A673 (cell line): ENCODE data around the gene SMIM38. TPM values are rescaled to one million over a fixed set of nuclear protein-coding genes. Genes with fewer than 3 reads are reported as not detected.

ENCODE experiments used
- BruUV-seq: library from RNA; stranded (reverse); fragments of 400-500 nt; replicated peaks from 2 replicates; lab custom pipeline; 2021; lab: Mats Ljungman, UMichigan
- CTCF ChIA-PET: fragments of 300-600 bp; sonication (Branson Sonifier 250); formaldehyde crosslinking; loops from one replicate; lab custom pipeline; 2022; ENCODE audit warnings: antibody characterized with exemption; lab: Charles Lee
- POLR2A ChIA-PET: fragments of 300-600 bp; sonication (Branson Sonifier 250); formaldehyde crosslinking; loops from one replicate; lab custom pipeline; 2022; ENCODE audit warnings: antibody characterized with exemption; ENCODE audit not compliant: low non-redundant PET; lab: Charles Lee
- DNase-seq: peaks from one replicate; pipeline ENCODE4 v3.0.0-alpha.2; 2015; ENCODE audit warnings: low spot score
- H3K27ac ChIP-seq: fragments of 200-600 bp; sonication (generic); 2 replicates; pipeline ENCODE4 v1.5.1; 2016; ENCODE audit warnings: mixed run types, low read depth, mild to moderate bottlenecking, mixed read lengths, antibody characterized with exemption, low read length; ENCODE audit not compliant: poor library complexity, severe bottlenecking
- H3K27me3 ChIP-seq: fragments of 200-600 bp; sonication (generic); replicated peaks from 2 replicates; pipeline ENCODE4 v1.6.1; 2017; ENCODE audit warnings: mixed run types, low read depth, mild to moderate bottlenecking, mixed read lengths, antibody characterized with exemption, low read length; ENCODE audit not compliant: insufficient read depth, poor library complexity
- H3K36me3 ChIP-seq: fragments of 200-600 bp; sonication (generic); 2 replicates; pipeline ENCODE4 v1.6.1; 2016; ENCODE audit warnings: mixed run types, mild to moderate bottlenecking, mixed read lengths, antibody characterized with exemption, low read length; ENCODE audit not compliant: insufficient read depth, poor library complexity, severe bottlenecking
- H3K4me1 ChIP-seq: fragments of 200-600 bp; sonication (generic); 2 replicates; pipeline ENCODE4 v1.6.1; 2017; ENCODE audit warnings: mixed run types, mild to moderate bottlenecking, mixed read lengths, antibody characterized with exemption, low read length; ENCODE audit not compliant: insufficient read depth, poor library complexity, severe bottlenecking
- H3K4me3 ChIP-seq: fragments of 200-600 bp; sonication (generic); 2 replicates; pipeline ENCODE4 v1.5.1; 2016; ENCODE audit warnings: low read depth, mixed run types, mild to moderate bottlenecking, mixed read lengths, low read length; ENCODE audit not compliant: poor library complexity, severe bottlenecking
- H3K9me3 ChIP-seq: fragments of 200-600 bp; sonication (generic); 2 replicates; pipeline ENCODE4 v1.6.1; 2016; ENCODE audit warnings: mixed run types, low read depth, mild to moderate bottlenecking, mixed read lengths, antibody characterized with exemption, low read length; ENCODE audit not compliant: poor library complexity, severe bottlenecking
- CTCF ChIP-seq: fragments of 300-800, 200-600 bp; sonication (generic); conservative IDR thresholded peaks from 2 replicates; pipeline ENCODE4 v1.5.1; 2017; ENCODE audit warnings: low read depth, mild to moderate bottlenecking, antibody characterized with exemption, low read length, moderate library complexity, mixed read lengths
- EZH2 ChIP-seq: fragments of 200-600 bp; sonication (generic); IDR thresholded peaks from 2 replicates; pipeline ENCODE4 v1.6.1; 2017; ENCODE audit warnings: borderline replicate concordance, low read depth, mild to moderate bottlenecking, mixed read lengths, antibody characterized with exemption, low read length; ENCODE audit not compliant: poor library complexity, severe bottlenecking
- intact Hi-C: fragments of 100-400 bp; cut with micrococcal nuclease; formaldehyde crosslinking; loops from one replicate; pipeline ENCODE4 v1.10.0; 2022; ENCODE audit not compliant: unreplicated experiment
- total RNA-seq: library from RNA; stranded (reverse); gene quantifications from 2 replicates; pipeline ENCODE4 v1.2.3, GENCODE V29; 2021

The SMIM38 gene
- total RNA-seq, 1 experiment from 2014 or later: 0.88 TPM

GRCh38 chr11:69153661-69154060, 2.1 kb upstream of the SMIM38 start:
- DNase-seq: no peak
- no peak overlapping the region for H3K27ac ChIP-seq
- H3K4me3 ChIP-seq: no peak overlapping the region
- BruUV-seq: no TSS peak
- H3K36me3 ChIP-seq: no peaks in the 10 kb centered on the region
- ChIA-PET POLR2A (no interaction called here), CTCF (no interaction called here)
- no peaks in the 10 kb centered on the region for H3K27me3 ChIP-seq
- TF ChIP-seq EZH2: no peak
- peaks cover 4% of the 10 kb centered on the region for H3K9me3 ChIP-seq
- H3K4me1 ChIP-seq: peaks cover 20% of the 10 kb centered on the region
- intact Hi-C loops: no loop called here

GRCh38 chr11:69154211-69154913, 1.4 kb upstream of the SMIM38 start:
- Histone ChIP-seq H3K27ac (no peak overlapping the region), H3K9me3 (peaks cover 4% of the 10 kb centered on the region), H3K4me1 (peaks cover 20% of the 10 kb centered on the region), H3K36me3 (no peaks in the 10 kb centered on the region), H3K4me3 (no peak overlapping the region), H3K27me3 (no peaks in the 10 kb centered on the region)
- CTCF ChIA-PET: no interaction called here
- POLR2A ChIA-PET: no interaction called here
- no TSS peak for BruUV-seq
- TF ChIP-seq EZH2: no peak
- TF ChIP-seq CTCF: no peak
- intact Hi-C loops: no loop called here
- DNase-seq: no peak

- no peaks in the 10 kb centered on the region for H3K36me3 ChIP-seq
- ChIA-PET CTCF (no interaction called here), POLR2A (no interaction called here)
- intact Hi-C loops: no loop called here
- H3K27ac ChIP-seq: no peak overlapping the region
- no peaks in the 10 kb centered on the region for H3K27me3 ChIP-seq
- TF ChIP-seq EZH2: no peak
- H3K4me3 ChIP-seq: no peak overlapping the region
- H3K9me3 ChIP-seq: peaks cover 4% of the 10 kb centered on the region
- H3K4me1 ChIP-seq: peaks cover 20% of the 10 kb centered on the region
- DNase-seq: no peak
- BruUV-seq: no TSS peak
These were observed 815 bp upstream of the SMIM38 start for GRCh38 chr11:69154938-69155301.

GRCh38 chr11:69156235-69156639, 502 bp downstream of the SMIM38 start:
- no TSS peak for BruUV-seq
- Histone ChIP-seq H3K27ac (peak overlapping the region; percentile 62), H3K36me3 (no peaks in the 10 kb centered on the region), H3K4me3 (no peak overlapping the region), H3K4me1 (peaks cover 20% of the 10 kb centered on the region), H3K9me3 (no peaks in the 10 kb centered on the region), H3K27me3 (no peaks in the 10 kb centered on the region)
- no peak for TF ChIP-seq EZH2
- TF ChIP-seq CTCF: no peak
- intact Hi-C loops: no loop called here
- ChIA-PET POLR2A (no interaction called here), CTCF (interaction anchor here (1.2 kb wide), 1 partner anchor 24 kb away, joined by 3 read pairs; no protein-coding TSS in a partner anchor)
- DNase-seq: no peak
